Activated T-cell treated with anti-CD3 and anti-CD28 coated beads, Interleukin-2, amount 50 U/mL, for 24 hours (primary cell): Measurements from ENCODE around the gene EIF4H.
A peak's percentile ranks its signal among the peaks of the same experiment; 100 is the strongest.
"Not testable (repeated sequence)": the region's sequence is repeated elsewhere in the genome, so short reads cannot be mapped to it uniquely, and the experiment has no call there.

Experiments used
- DNase-seq: peaks from one replicate; pipeline ENCODE4 v3.0.0-alpha.2; 2020
- H3K27ac Mint-ChIP-seq: 2 replicates; pipeline ENCODE4 v1.8.0; 2020; ENCODE audit warnings: mild to moderate bottlenecking, mixed read lengths
- H3K27me3 Mint-ChIP-seq: 2 replicates; pipeline ENCODE4 v1.8.0; 2020; ENCODE audit warnings: mixed read lengths
- H3K36me3 Mint-ChIP-seq: 2 replicates; pipeline ENCODE4 v1.8.0; 2020; ENCODE audit warnings: low read depth, mixed read lengths
- H3K4me1 Mint-ChIP-seq: 2 replicates; pipeline ENCODE4 v1.8.0; 2020; ENCODE audit warnings: low read depth, mixed read lengths
- H3K4me3 Mint-ChIP-seq: 2 replicates; pipeline ENCODE4 v1.8.0; 2020; ENCODE audit warnings: mild to moderate bottlenecking, moderate library complexity, mixed read lengths
- H3K9me3 Mint-ChIP-seq: 2 replicates; pipeline ENCODE4 v1.8.0; 2020; ENCODE audit warnings: mixed read lengths

The EIF4H gene

DNA sequence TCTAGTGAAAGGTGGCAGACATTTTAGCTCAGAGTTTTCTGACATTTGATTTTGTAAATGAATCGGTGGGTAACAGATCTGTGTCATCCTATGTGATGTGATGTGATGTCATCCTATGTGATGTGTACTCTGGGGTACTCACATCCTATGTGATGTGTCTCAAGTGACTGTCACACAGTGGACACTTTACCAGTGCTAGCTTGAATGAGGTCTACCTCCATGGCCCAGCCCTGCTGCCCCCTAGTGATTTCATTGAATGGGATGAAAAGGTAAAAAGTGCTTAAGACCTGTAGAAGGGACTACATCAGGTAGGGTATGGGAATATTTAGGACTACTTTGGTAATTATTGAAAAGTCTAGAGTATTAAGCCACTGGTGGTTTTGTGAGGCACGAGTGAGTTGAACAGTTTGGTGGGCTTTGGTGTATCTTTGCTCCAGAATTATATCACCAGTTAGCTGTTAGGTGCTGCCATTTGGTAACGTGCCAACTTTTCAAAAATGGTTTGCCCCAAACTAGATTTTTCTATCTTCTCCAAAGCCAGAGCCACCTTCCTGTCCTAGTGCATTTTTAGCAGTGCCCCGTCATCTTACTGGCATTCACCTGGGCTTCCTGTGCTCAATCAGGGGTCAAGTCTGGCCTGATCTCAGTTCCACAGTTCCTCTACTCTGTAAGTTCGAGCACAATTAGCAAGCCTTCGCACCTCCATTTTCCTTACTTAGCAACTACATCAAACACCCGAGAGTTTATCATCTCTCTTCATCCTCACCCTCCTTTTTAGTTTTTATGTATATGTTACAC is 9.7 kb downstream of the EIF4H start:
- no peaks in the 10 kb centered on the region for H3K27me3 Mint-ChIP-seq
- H3K4me1 Mint-ChIP-seq = peaks cover 80% of the 10 kb centered on the region
- peaks cover 98% of the 10 kb centered on the region for H3K36me3 Mint-ChIP-seq
- no peaks in the 10 kb centered on the region for H3K9me3 Mint-ChIP-seq
- peak overlapping the region; percentile 79 for H3K27ac Mint-ChIP-seq
- H3K4me3 Mint-ChIP-seq = no peak overlapping the region
- DNase-seq = no peak

DNA sequence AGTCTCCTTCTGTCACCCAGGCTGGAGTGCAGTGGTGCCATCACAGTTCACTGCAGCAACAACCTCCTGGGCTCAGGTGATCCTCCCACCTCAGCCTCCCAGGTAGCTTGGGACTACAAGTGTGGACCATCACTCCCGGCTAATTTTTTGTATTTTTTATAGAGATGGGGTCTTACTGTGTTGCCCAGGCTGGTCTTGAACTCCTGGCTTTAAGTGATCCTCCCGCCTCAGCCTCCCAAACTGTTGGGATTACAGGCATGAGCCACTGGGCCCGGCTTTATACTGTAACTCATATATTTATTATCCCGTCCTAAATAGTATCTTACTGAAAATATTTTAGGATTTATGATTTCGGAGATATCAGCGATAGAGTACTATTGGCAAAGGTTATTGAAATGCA is 10.9 kb downstream of the EIF4H start:
- no peaks in the 10 kb centered on the region for H3K27me3 Mint-ChIP-seq
- H3K9me3 Mint-ChIP-seq = no peaks in the 10 kb centered on the region
- H3K4me3 Mint-ChIP-seq = no peak overlapping the region
- H3K36me3 Mint-ChIP-seq = peaks cover 98% of the 10 kb centered on the region
- peak overlapping the region; percentile 79 for H3K27ac Mint-ChIP-seq
- peaks cover 70% of the 10 kb centered on the region for H3K4me1 Mint-ChIP-seq
- DNase-seq = no peak

DNA sequence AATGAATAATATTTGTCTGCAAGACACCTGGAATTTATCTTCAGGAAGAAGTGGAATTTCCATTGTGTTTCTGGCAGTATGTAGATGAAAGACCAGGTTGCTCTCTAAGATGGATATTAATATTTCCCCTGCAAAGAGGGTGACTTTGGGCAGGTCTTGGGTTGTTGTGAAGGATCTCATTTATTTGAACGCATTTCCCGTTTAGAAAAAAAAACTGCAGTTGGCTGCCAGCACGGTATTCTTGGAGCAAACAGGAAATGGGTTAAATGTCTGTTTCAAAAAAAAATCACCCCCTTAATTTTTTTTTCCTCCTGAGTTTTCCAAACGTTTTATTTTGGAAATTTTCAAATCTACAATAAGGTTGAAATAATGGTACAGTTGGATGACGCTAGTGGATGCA is 11.5 kb downstream of the EIF4H start:
- Mint-ChIP-seq H3K27ac (peak overlapping the region; percentile 79), H3K4me3 (no peak overlapping the region), H3K4me1 (peaks cover 63% of the 10 kb centered on the region), H3K27me3 (no peaks in the 10 kb centered on the region), H3K36me3 (peaks cover 98% of the 10 kb centered on the region), H3K9me3 (no peaks in the 10 kb centered on the region)
- DNase-seq = no peak

DNA sequence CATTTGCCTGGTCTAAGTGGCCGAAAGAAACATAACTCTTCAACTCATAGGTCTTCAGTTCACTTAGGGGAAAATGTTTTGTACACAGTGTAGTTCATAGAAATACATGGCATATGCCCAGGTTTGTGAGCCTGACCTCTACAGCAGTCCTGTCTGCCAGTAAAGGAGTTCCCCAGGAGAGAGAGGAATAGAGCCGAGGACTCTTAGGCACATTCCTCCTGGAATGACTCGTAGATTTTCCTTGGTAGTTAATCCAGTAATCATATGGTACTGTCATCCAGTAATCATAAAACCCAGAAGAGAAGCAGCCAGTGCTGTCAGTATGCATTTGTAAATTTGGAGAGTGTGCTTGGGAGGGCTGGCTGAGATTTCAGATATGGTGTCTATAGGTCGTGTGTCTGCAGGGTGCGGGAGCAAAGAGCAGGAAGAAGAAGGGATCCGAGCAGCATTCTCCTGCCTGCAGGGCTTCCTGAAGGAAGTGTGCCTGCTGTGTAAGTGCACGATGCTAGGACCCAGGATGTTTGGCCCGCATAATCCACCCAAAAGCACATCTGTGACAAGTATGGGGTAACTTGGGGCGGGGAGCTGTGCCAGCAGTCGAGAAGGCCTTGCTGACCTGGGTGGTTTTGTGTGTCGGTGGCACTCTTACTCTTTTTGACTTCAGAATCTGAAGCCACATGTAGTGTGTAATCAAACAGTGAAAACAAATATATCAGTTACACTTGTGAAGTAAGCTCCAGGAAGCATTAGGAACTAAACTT is 13.9 kb downstream of the EIF4H start:
- Mint-ChIP-seq H3K4me1 (peaks cover 41% of the 10 kb centered on the region), H3K36me3 (peaks cover 99% of the 10 kb centered on the region), H3K4me3 (no peak overlapping the region), H3K27me3 (no peaks in the 10 kb centered on the region), H3K27ac (peak overlapping the region; percentile 45), H3K9me3 (no peaks in the 10 kb centered on the region)
- no peak for DNase-seq

DNA sequence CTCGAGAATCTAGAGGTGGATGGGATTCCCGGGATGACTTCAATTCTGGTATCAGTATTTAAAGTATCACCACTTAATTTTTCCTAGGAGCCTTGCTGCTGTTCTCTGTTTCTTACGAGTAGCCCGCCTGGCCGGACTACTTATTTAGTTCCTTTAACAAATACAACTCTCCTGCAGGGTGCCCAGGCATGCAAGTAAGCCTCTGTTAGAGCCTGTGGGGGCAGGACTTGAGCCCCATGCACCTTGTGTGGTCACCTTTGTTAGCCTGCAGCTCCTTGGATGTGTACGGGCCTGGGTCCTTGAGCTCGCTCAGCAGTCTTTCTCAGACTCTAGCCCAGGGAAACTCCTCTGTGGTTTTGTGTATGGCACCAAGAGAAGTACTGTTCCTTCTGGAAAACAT is 16.1 kb downstream of the EIF4H start:
- DNase-seq = peak; percentile 20
- no peaks in the 10 kb centered on the region for H3K27me3 Mint-ChIP-seq
- no peak overlapping the region for H3K4me3 Mint-ChIP-seq
- peak overlapping the region; percentile 63 for H3K27ac Mint-ChIP-seq
- H3K9me3 Mint-ChIP-seq = no peaks in the 10 kb centered on the region
- H3K36me3 Mint-ChIP-seq = peaks cover 99% of the 10 kb centered on the region
- H3K4me1 Mint-ChIP-seq = peaks cover 29% of the 10 kb centered on the region

DNA sequence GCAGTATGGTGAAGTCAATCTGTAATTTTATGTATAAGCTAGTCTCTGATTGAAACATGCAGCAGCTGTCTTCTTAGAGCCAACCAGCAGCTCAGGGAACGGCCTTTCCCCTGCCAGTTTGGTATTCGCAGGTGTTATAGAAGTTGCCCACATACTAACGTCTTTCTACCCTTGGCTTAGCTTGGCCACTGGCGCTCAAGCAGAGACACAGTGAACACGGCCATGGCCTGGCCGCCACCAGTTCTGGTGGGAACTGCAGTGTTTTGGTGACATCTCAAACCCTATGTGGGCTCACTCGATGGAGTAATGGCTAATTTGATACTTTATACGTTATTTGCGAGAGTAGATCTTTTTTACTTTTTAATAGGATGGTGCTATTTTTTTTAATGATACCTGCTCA is 17.1 kb downstream of the EIF4H start:
- Mint-ChIP-seq H3K27me3 (no peaks in the 10 kb centered on the region), H3K27ac (no peak overlapping the region), H3K36me3 (peaks cover 100% of the 10 kb centered on the region), H3K4me3 (no peak overlapping the region), H3K9me3 (no peaks in the 10 kb centered on the region), H3K4me1 (peaks cover 21% of the 10 kb centered on the region)
- DNase-seq = peak; percentile 12

DNA sequence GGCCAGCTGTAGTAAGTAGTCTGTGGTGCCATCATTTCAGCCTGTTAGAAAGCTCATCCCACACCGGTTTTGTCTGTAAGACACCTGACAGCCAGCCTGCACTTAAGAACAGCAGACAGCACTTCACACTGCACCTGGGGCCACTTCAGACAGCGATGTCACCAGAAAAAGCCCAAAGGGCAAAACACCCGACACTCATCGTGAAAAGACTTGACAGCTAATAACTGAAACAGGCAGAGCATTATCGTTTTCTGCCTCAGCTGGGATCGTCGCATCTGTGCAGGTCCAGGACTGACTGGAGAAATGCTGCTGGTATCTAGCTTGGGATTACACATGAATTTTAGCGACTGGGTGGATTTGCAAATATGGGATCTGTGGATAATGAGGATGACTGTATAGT is 18.9 kb downstream of the EIF4H start:
- DNase-seq = no peak
- H3K9me3 Mint-ChIP-seq = no peaks in the 10 kb centered on the region
- H3K4me3 Mint-ChIP-seq = no peak overlapping the region
- peak overlapping the region; percentile 48 for H3K27ac Mint-ChIP-seq
- peaks cover 98% of the 10 kb centered on the region for H3K36me3 Mint-ChIP-seq
- peaks cover 10% of the 10 kb centered on the region for H3K4me1 Mint-ChIP-seq
- H3K27me3 Mint-ChIP-seq = no peaks in the 10 kb centered on the region

DNA sequence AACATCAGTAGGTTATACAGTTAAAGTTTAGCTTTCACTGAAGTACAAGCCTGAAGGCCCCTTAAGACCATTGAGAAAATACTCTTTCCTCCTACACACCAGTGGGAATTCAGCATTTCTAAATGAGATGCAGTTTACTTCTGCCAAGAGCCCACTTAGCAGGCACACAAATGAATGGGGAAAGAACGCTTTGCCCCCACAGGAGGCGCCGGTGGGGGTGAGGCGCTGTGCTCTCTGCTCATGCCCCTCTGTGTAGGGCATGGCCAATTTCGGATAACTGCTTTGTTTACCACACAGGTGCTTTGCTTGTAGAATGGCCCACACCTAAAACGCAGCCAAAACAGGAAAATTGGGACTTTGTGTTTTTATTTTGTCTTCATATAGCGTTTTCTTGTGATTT is 19.8 kb downstream of the EIF4H start:
- H3K27ac Mint-ChIP-seq = peak overlapping the region; percentile 48
- H3K4me1 Mint-ChIP-seq = peaks cover 10% of the 10 kb centered on the region
- no peaks in the 10 kb centered on the region for H3K9me3 Mint-ChIP-seq
- DNase-seq = no peak
- H3K27me3 Mint-ChIP-seq = no peaks in the 10 kb centered on the region
- H3K36me3 Mint-ChIP-seq = peaks cover 96% of the 10 kb centered on the region
- no peak overlapping the region for H3K4me3 Mint-ChIP-seq

DNA sequence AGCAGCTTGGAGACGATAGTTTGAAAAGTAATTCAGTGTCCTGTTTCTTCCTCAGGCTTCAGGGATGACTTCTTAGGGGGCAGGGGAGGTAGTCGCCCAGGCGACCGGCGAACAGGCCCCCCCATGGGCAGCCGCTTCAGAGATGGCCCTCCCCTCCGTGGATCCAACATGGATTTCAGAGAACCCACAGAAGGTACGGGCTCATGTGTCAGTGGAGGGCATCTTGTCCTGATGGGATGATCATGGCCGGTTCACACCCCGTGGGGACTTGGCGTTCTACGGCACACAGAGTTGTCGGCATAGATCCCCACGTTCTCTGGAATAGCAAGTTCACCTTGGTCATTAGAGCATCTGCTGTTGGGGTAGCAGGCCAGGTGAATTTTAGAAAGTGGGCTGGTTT is 20.5 kb downstream of the EIF4H start:
- Mint-ChIP-seq H3K27me3 (no peaks in the 10 kb centered on the region), H3K36me3 (peaks cover 94% of the 10 kb centered on the region), H3K9me3 (no peaks in the 10 kb centered on the region), H3K4me1 (peaks cover 10% of the 10 kb centered on the region), H3K27ac (peak overlapping the region; percentile 89), H3K4me3 (no peak overlapping the region)
- DNase-seq = peak; percentile 28

DNA sequence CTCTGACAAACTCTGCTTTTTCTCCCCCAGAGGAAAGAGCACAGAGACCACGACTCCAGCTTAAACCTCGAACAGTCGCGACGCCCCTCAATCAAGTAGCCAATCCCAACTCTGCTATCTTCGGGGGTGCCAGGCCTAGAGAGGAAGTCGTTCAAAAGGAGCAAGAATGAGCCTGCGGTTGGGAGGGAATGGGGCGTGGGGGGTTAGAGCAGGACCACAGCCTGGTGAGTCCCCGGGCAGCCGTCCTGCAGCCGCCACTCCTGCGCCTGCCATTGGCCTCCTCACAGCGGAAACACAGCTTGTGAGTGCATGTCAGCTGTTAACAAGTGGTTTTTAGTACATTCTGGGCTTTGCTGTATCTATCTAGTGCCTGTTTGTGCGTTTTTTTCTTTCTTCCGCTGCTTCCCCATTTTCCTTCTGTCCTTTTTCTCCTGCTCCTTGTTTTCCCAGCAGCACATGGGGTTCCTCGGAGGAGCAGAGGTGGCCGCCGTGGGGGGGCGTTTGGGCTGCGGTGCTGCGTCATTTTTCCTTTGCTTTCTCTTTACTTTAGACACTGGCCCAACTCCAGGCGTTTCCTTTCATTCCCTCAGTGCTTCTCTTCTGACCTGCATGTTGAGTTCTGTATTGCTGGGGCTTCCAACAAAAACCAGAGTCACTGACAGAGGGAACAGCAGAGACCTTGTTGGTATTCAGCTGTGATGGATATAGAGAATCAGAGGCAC is 21.1 kb downstream of the EIF4H start:
- H3K4me3 Mint-ChIP-seq, H3K9me3 Mint-ChIP-seq, H3K27me3 Mint-ChIP-seq: not testable (repeated sequence)
- Mint-ChIP-seq H3K36me3 (peaks cover 88% of the 10 kb centered on the region), H3K27ac (peak overlapping the region; percentile 89), H3K4me1 (peaks cover 10% of the 10 kb centered on the region)
- DNase-seq = peak; percentile 24

DNA sequence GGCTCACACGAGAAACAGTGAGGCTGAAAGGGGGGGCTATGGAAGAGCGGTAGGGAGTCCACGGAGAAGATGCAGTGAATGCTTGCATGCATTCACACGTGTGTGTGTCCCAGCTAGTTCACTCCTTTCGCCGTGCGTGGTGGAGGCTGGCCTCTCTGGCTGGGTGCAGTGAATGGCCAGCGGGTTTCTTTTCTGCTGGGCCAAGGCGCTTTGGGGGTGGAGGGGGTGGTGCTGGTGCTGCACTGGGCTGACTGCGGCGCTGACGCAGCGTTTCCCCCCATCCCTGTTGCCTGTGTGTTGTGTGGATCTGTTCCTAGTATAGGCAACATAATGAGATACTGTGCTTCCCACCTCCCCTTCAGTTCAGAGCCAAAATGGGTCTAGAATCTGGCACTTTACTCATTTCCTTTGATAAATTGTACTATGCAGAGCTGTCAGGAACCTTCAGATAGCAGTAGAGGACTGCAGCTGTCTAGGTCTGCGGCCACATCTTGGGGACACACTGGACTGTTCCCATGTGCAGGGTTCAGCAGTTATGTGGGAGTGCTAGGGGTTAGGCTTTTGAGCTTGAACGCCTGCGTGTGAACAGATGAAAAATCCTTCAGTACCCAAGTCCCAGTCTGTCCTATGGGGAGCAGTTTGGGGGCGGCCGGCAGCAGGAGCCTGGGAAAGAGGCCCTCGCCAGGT is 22.0 kb downstream of the EIF4H start:
- Mint-ChIP-seq H3K36me3 (peaks cover 80% of the 10 kb centered on the region), H3K4me1 (peaks cover 10% of the 10 kb centered on the region), H3K27ac (peak overlapping the region; percentile 57)
- H3K4me3 Mint-ChIP-seq, H3K27me3 Mint-ChIP-seq, H3K9me3 Mint-ChIP-seq: not testable (repeated sequence)
- peak; percentile 21 for DNase-seq

DNA sequence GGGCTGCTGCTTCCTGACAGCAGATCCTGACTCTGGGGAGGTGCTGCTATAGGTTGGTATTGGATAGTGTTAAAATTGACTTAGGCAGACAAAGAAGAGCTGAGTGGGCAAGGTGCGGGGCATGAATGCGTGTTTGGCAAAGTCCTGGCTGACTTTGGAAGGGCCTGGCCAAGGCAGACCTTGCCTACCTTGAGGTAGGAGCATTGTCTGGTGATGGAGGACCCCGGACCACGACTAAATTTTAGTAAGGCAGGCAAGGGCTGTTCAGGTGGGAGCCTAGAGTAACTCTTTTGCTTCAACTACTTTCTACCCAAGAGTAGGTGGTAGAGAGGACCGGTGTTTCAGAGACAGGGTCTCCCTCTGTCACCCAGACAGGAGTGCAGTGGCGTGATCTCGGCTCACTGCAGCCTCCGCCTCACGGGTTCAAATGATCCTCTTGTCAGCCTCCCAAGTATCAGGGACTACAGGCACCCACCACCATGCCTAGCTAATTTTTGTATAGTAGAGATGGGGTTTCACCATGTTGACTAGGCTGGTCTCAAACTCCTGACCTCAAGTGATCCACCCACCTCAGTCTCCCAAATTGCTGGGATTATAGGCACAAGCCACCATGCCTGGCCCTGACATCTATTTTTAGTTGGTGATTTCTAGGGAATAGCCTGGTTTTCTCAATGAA is 23.4 kb downstream of the EIF4H start:
- peaks cover 11% of the 10 kb centered on the region for H3K4me1 Mint-ChIP-seq
- H3K4me3 Mint-ChIP-seq = no peak overlapping the region
- peaks cover 67% of the 10 kb centered on the region for H3K36me3 Mint-ChIP-seq

DNA sequence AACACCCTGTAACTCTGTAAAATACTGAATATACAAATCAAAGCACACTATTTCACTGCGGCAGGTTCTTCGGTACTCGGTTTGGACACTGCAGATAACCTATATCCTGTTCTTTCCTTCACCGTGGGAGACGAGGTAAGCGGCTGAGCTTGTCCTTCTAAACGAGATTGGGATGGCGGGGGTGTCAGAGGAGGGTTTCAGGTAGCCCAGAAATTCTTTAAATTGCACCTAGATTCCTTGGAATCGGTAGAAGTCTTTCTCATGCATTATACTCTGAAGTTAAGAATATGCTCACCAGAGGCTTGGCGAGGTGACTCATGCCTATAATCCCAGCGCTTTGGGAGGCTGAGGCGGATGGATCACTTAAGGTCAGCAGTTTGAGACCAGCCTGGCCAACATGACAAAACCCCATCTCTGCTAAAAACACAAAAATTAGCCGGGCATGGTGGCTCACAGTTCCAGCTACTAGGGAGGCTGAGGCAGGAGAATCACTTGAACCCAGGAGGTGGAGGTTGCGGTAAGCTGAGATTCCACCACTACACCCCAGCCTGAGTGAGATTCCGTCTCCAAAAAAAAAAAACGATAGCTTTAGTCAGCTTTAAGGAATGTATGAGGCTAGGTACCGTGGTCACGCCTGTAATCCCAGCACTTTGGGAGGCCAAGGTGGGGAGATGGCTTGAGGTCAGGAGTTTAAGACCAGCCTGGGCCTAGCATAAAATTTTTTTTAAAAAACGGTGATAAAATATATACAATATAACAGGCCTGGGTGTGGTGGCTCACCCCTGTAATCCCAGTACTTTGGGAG is 25.6 kb downstream of the EIF4H start:
- peak; percentile 11 for DNase-seq
- Mint-ChIP-seq H3K36me3 (peaks cover 48% of the 10 kb centered on the region), H3K27me3 (no peaks in the 10 kb centered on the region), H3K4me3 (no peak overlapping the region), H3K9me3 (no peaks in the 10 kb centered on the region), H3K4me1 (peaks cover 9% of the 10 kb centered on the region), H3K27ac (no peak overlapping the region)

More for the DNA sequence above, 23.4 kb downstream of the EIF4H start:
- Mint-ChIP-seq H3K27ac (peak overlapping the region; percentile 39), H3K27me3 (no peaks in the 10 kb centered on the region), H3K9me3 (no peaks in the 10 kb centered on the region)
- DNase-seq = peak; percentile 29
